HEK293 (cell line): ENCODE results near the gene TNKS2.

Experiments used
- CTCF ChIA-PET: fragments of 350-600 bp; formaldehyde crosslinking; extraction: SDS; loops from one replicate; lab custom pipeline; 2021; ENCODE audit warnings: antibody characterized with exemption; lab: Yijun Ruan, JAX
- POLR2A ChIA-PET: fragments of 300-600 bp; formaldehyde crosslinking; extraction: SDS; loops from one replicate; lab custom pipeline; 2020; ENCODE audit warnings: antibody characterized with exemption, inconsistent platforms; lab: Yijun Ruan, JAX
- H3K27ac ChIP-seq: fragments of 200-500 bp; sonication (Bioruptor generic); 2 replicates; pipeline ENCODE4 v1.5.1; 2014; ENCODE audit warnings: low read depth, low read length, control low read depth, inconsistent platforms; ENCODE audit errors: extremely low read depth
- H3K36me3 ChIP-seq, 2 experiments: fragments of 200-500 bp in 1 of 2; sonication (Bioruptor generic) in 1 of 2; 1 replicate in 1 of 2; 2 replicates in 1 of 2; pipeline ENCODE4 v1.5.1; 2014 to 2017; ENCODE audit warnings: inconsistent platforms in 2 of 2, low read length in 2 of 2; ENCODE audit not compliant: control insufficient read depth in 2 of 2, insufficient read depth in 1 of 2
- H3K4me1 ChIP-seq: fragments of 200-500 bp; sonication (Bioruptor generic); 2 replicates; pipeline ENCODE4 v1.5.1; 2014; ENCODE audit warnings: mild to moderate bottlenecking, low read length, inconsistent platforms; ENCODE audit not compliant: control insufficient read depth, insufficient read depth
- H3K4me3 ChIP-seq: 2 replicates; pipeline ENCODE4 v1.5.1; 2011; ENCODE audit warnings: low read depth, mild to moderate bottlenecking, control low read depth, low read length, moderate library complexity
- H3K9me3 ChIP-seq: fragments of 200-500 bp; sonication (Bioruptor generic); 2 replicates; pipeline ENCODE4 v1.5.1; 2014; ENCODE audit warnings: low read depth, low read length, inconsistent platforms; ENCODE audit not compliant: control insufficient read depth, insufficient read depth
- AEBP2 ChIP-seq: fragments of 450-650 bp; formaldehyde crosslinking; IDR thresholded peaks from 2 replicates; pipeline ENCODE4 v1.5.1; 2016; ENCODE audit warnings: missing biosample characterization, missing genetic modification characterization, borderline replicate concordance
- HIC1 ChIP-seq: fragments of 450-650 bp; formaldehyde crosslinking; IDR thresholded peaks from 2 replicates; pipeline ENCODE4 v1.5.1; 2016; ENCODE audit warnings: missing biosample characterization, missing genetic modification characterization
- ZBTB11 ChIP-seq: fragments of 450-650 bp; formaldehyde crosslinking; conservative IDR thresholded peaks from 2 replicates; pipeline ENCODE4 v1.5.1; 2016; ENCODE audit warnings: low read depth, missing biosample characterization, missing genetic modification characterization
- ZBTB48 ChIP-seq: fragments of 450-650 bp; formaldehyde crosslinking; IDR thresholded peaks from 2 replicates; pipeline ENCODE4 v1.5.1; 2016; ENCODE audit warnings: missing biosample characterization, missing genetic modification characterization
- ZNF140 ChIP-seq: fragments of 450-650 bp; formaldehyde crosslinking; IDR thresholded peaks from 2 replicates; pipeline ENCODE4 v1.5.1; 2016; ENCODE audit warnings: missing biosample characterization, missing genetic modification characterization
- ZNF155 ChIP-seq: fragments of 450-650 bp; formaldehyde crosslinking; IDR thresholded peaks from 2 replicates; pipeline ENCODE4 v1.5.1; 2016; ENCODE audit warnings: missing biosample characterization, missing genetic modification characterization
- ZNF175 ChIP-seq: fragments of 450-650 bp; formaldehyde crosslinking; IDR thresholded peaks from 2 replicates; pipeline ENCODE4 v1.5.1; 2016; ENCODE audit warnings: missing biosample characterization, missing genetic modification characterization
- ZNF23 ChIP-seq: fragments of 450-650 bp; formaldehyde crosslinking; IDR thresholded peaks from 2 replicates; pipeline ENCODE4 v1.5.1; 2016; ENCODE audit warnings: missing biosample characterization, missing genetic modification characterization, borderline replicate concordance
- ZNF280D ChIP-seq: fragments of 450-650 bp; formaldehyde crosslinking; IDR thresholded peaks from 2 replicates; pipeline ENCODE4 v1.5.1; 2016; ENCODE audit warnings: missing biosample characterization, missing genetic modification characterization
- ZNF324 ChIP-seq: fragments of 450-650 bp; formaldehyde crosslinking; IDR thresholded peaks from 2 replicates; pipeline ENCODE4 v1.5.1; 2016; ENCODE audit warnings: missing biosample characterization, missing genetic modification characterization
- ZNF530 ChIP-seq: fragments of 450-650 bp; formaldehyde crosslinking; IDR thresholded peaks from 2 replicates; pipeline ENCODE4 v1.5.1; 2016; ENCODE audit warnings: low read depth, missing biosample characterization, missing genetic modification characterization
- ZNF621 ChIP-seq: fragments of 450-650 bp; formaldehyde crosslinking; IDR thresholded peaks from 2 replicates; pipeline ENCODE4 v1.5.1; 2017; ENCODE audit warnings: missing biosample characterization, missing genetic modification characterization
- ZNF626 ChIP-seq: fragments of 450-650 bp; sonication (Bioruptor Pico); formaldehyde crosslinking; IDR thresholded peaks from 2 replicates; pipeline ENCODE4 v1.5.1; 2018; ENCODE audit warnings: missing biosample characterization, missing genetic modification characterization, inconsistent platforms
- ZNF707 ChIP-seq: fragments of 450-650 bp; formaldehyde crosslinking; IDR thresholded peaks from 2 replicates; pipeline ENCODE4 v1.5.1; 2016; ENCODE audit warnings: missing biosample characterization, missing genetic modification characterization
- ZNF747 ChIP-seq: fragments of 450-650 bp; formaldehyde crosslinking; IDR thresholded peaks from 2 replicates; pipeline ENCODE4 v1.5.1; 2016; ENCODE audit warnings: missing biosample characterization, missing genetic modification characterization
- ZNF768 ChIP-seq: fragments of 450-650 bp; formaldehyde crosslinking; IDR thresholded peaks from 2 replicates; pipeline ENCODE4 v1.5.1; 2018; ENCODE audit warnings: missing biosample characterization, mild to moderate bottlenecking, missing genetic modification characterization
- ZSCAN4 ChIP-seq: fragments of 450-650 bp; formaldehyde crosslinking; IDR thresholded peaks from 2 replicates; pipeline ENCODE4 v1.5.1; 2017; ENCODE audit warnings: missing biosample characterization, missing genetic modification characterization

The TNKS2 gene

GRCh38 chr10:91785830-91786229 lies 12.4 kb upstream of the TNKS2 start (continued):
- TF ChIP-seq ZNF140 (tag by site-specific recombination) = no peak
- TF ChIP-seq ZNF747 (tag by site-specific recombination) = no peak
- no peak for TF ChIP-seq ZBTB48
- TF ChIP-seq ZNF530 (tag by site-specific recombination) = no peak
- no peak for TF ChIP-seq ZNF280D (tag by site-specific recombination)
- TF ChIP-seq ZNF768 (tag by site-specific recombination) = no peak

- no peaks in the 10 kb centered on the region for H3K4me1 ChIP-seq
- H3K9me3 ChIP-seq = no peaks in the 10 kb centered on the region
- ChIA-PET CTCF (no interaction called here), POLR2A (no interaction called here)
- H3K4me3 ChIP-seq = no peak overlapping the region
- H3K36me3 ChIP-seq = no peaks in the 10 kb centered on the region
- TF ChIP-seq AEBP2 (tag by site-specific recombination) = no peak
- no peak for TF ChIP-seq ZNF707
- no peak for TF ChIP-seq ZNF155 (tag by site-specific recombination)
- no peak for TF ChIP-seq ZSCAN4 (tag by site-specific recombination)
- no peak for TF ChIP-seq ZNF621 (tag by site-specific recombination)
- TF ChIP-seq, all 188 proteins: peak for 0
- H3K27ac ChIP-seq = no peak overlapping the region
Observed at GRCh38 chr10:91787258-91787657, 11.0 kb upstream of the TNKS2 start.

GRCh38 chr10:91787810-91788209 lies 10.4 kb upstream of the TNKS2 start:
- Histone ChIP-seq H3K27ac (no peak overlapping the region), H3K4me3 (no peak overlapping the region), H3K4me1 (no peaks in the 10 kb centered on the region), H3K9me3 (no peaks in the 10 kb centered on the region), H3K36me3 (no peaks in the 10 kb centered on the region)
- POLR2A ChIA-PET = no interaction called here
- CTCF ChIA-PET = no interaction called here
- TF ChIP-seq ZNF175 (tag by site-specific recombination) = no peak
- no peak for TF ChIP-seq ZNF626 (tag by site-specific recombination)
- no peak for TF ChIP-seq ZNF23
- no peak for TF ChIP-seq HIC1
- TF ChIP-seq ZNF324 (tag by site-specific recombination) = no peak
- no peak for TF ChIP-seq ZNF768 (tag by site-specific recombination)
- no peak for TF ChIP-seq ZBTB11 (tag by site-specific recombination)
